GM23338 (cell line): ENCODE data around the gene CDK13. TPM values are rescaled to one million over a fixed set of nuclear protein-coding genes. Genes with fewer than 3 reads are reported as not detected.
A peak's percentile ranks its signal among the peaks of the same experiment; 100 is the strongest.

Experiments
- ATAC-seq: fragments of 200-7000 bp; cut with Tn5 transposase; 3 replicates; pipeline ENCODE4 v1.9.1; 2020
- DNase-seq: peaks from one replicate; pipeline ENCODE4 v3.0.0-alpha.2; 2015; ENCODE audit warnings: low spot score
- H2AFZ ChIP-seq: fragments of 200-600 bp; sonication (generic); 2 replicates; pipeline ENCODE4 v1.8.0; 2016; ENCODE audit warnings: antibody characterized with exemption, mild to moderate bottlenecking, moderate library complexity
- H3F3A ChIP-seq: fragments of 200-600 bp; sonication (generic); replicated peaks from 2 replicates; pipeline ENCODE4 v1.8.0; 2017; ENCODE audit warnings: antibody characterized with exemption, mixed run types, low read depth
- H3K27ac ChIP-seq: fragments of 200-600 bp; sonication (generic); 2 replicates; pipeline ENCODE4 v1.6.1; 2016; ENCODE audit warnings: low read depth
- H3K27me3 ChIP-seq: fragments of 200-600 bp; sonication (generic); 2 replicates; pipeline ENCODE4 v1.8.0; 2016; ENCODE audit warnings: mild to moderate bottlenecking, mixed run types, moderate library complexity; ENCODE audit not compliant: insufficient read depth
- H3K36me3 ChIP-seq: fragments of 200-600 bp; sonication (generic); 2 replicates; pipeline ENCODE4 v1.8.0; 2016; ENCODE audit warnings: mild to moderate bottlenecking; ENCODE audit not compliant: insufficient read depth
- H3K4me1 ChIP-seq: fragments of 200-600 bp; sonication (generic); 2 replicates; pipeline ENCODE4 v1.8.0; 2016; ENCODE audit warnings: mild to moderate bottlenecking, moderate library complexity; ENCODE audit not compliant: insufficient read depth
- H3K4me2 ChIP-seq: fragments of 200-600 bp; sonication (generic); 2 replicates; pipeline ENCODE4 v1.7.1; 2017; ENCODE audit warnings: mixed run types
- H3K4me3 ChIP-seq: fragments of 200-600 bp; sonication (generic); 2 replicates; pipeline ENCODE4 v1.6.1; 2016; ENCODE audit warnings: mixed run types
- H3K79me2 ChIP-seq: fragments of 200-600 bp; sonication (generic); replicated peaks from 2 replicates; pipeline ENCODE4 v1.8.0; 2017; ENCODE audit warnings: mild to moderate bottlenecking; ENCODE audit not compliant: insufficient read depth
- H3K9me2 ChIP-seq: fragments of 200-600 bp; sonication (generic); 2 replicates; pipeline ENCODE4 v1.8.0; 2017; ENCODE audit not compliant: insufficient read depth
- H4K20me1 ChIP-seq: fragments of 200-600 bp; sonication (generic); replicated peaks from 2 replicates; pipeline ENCODE4 v1.8.0; 2017; ENCODE audit warnings: mild to moderate bottlenecking; ENCODE audit not compliant: insufficient read depth
- H3K27ac Mint-ChIP-seq: 2 replicates; pipeline ENCODE4 v1.8.0; 2020; ENCODE audit warnings: inconsistent platforms, mild to moderate bottlenecking, moderate library complexity, mixed read lengths
- H3K27me3 Mint-ChIP-seq: 3 replicates; pipeline ENCODE4 v1.8.0; 2022; ENCODE audit warnings: low read depth, mild to moderate bottlenecking, moderate library complexity, mixed read lengths, inconsistent platforms; ENCODE audit not compliant: insufficient read depth, poor library complexity
- H3K36me3 Mint-ChIP-seq: 3 replicates; pipeline ENCODE4 v1.8.0; 2021; ENCODE audit warnings: low read depth, mild to moderate bottlenecking, inconsistent platforms, moderate library complexity, mixed read lengths
- H3K4me1 Mint-ChIP-seq: 3 replicates; pipeline ENCODE4 v1.8.0; 2020; ENCODE audit warnings: mild to moderate bottlenecking, inconsistent platforms, mixed read lengths
- H3K4me3 Mint-ChIP-seq: 3 replicates; pipeline ENCODE4 v1.8.0; 2021; ENCODE audit warnings: moderate library complexity, mild to moderate bottlenecking, inconsistent platforms, mixed read lengths
- H3K9me3 Mint-ChIP-seq: 3 replicates; pipeline ENCODE4 v1.8.0; 2020; ENCODE audit warnings: moderate library complexity, mild to moderate bottlenecking, inconsistent platforms, mixed read lengths
- CREB1 ChIP-seq: fragments of 250-450 bp; sonication (Bioruptor Pico); IDR thresholded peaks from 2 replicates; pipeline ENCODE4 v1.5.0; 2020; ENCODE audit warnings: low read depth, mild to moderate bottlenecking, moderate library complexity
- CTCF ChIP-seq, 2 experiments: fragments of 200-600 bp in 1 of 2; sonication (generic) in 1 of 2; conservative IDR thresholded peaks; 2 replicates each; pipeline versions ENCODE4 v1.5.1 to v1.6.1; 2016 to 2017; ENCODE audit warnings: antibody characterized with exemption in 2 of 2, low read depth in 2 of 2, mild to moderate bottlenecking in 2 of 2, moderate library complexity in 1 of 2
- ETS1 ChIP-seq: IDR thresholded peaks from 2 replicates; pipeline ENCODE4 v1.6.1; 2016; ENCODE audit warnings: antibody characterized with exemption
- JUNB ChIP-seq: IDR thresholded peaks from one replicate; pipeline ENCODE4 v1.6.1; 2016; ENCODE audit warnings: antibody characterized with exemption; ENCODE audit not compliant: unreplicated experiment
- NANOG ChIP-seq: IDR thresholded peaks from 2 replicates; pipeline ENCODE4 v1.6.1; 2016; ENCODE audit warnings: antibody characterized with exemption, borderline replicate concordance
- POLR2AphosphoS5 ChIP-seq: IDR thresholded peaks from 2 replicates; pipeline ENCODE4 v1.6.1; 2016; ENCODE audit warnings: antibody characterized with exemption, low read depth
- REST ChIP-seq: IDR thresholded peaks from one replicate; pipeline ENCODE4 v1.6.1; 2018; ENCODE audit warnings: antibody characterized with exemption; ENCODE audit not compliant: unreplicated experiment
- STAT1 ChIP-seq: IDR thresholded peaks from one replicate; pipeline ENCODE4 v1.6.1; 2016; ENCODE audit warnings: antibody characterized with exemption; ENCODE audit not compliant: unreplicated experiment
- ZNF114 ChIP-seq: fragments of 250-450 bp; sonication (Bioruptor Pico); IDR thresholded peaks from 2 replicates; pipeline ENCODE4 v1.5.0; 2020; ENCODE audit warnings: mild to moderate bottlenecking, moderate library complexity
- ZNF331 ChIP-seq: fragments of 250-450 bp; sonication (Bioruptor Pico); IDR thresholded peaks from 2 replicates; pipeline ENCODE4 v1.5.0; 2020; ENCODE audit warnings: low read depth, mild to moderate bottlenecking, moderate library complexity
- polyA plus RNA-seq: library from polyadenylated mRNA; unstranded; fragments of >200 nt; fragmentation: Nextera tagmentation; extraction: Ambion mirVana; gene quantifications from 2 replicates; pipeline ENCODE4 v1.2.1, GENCODE V29; 2016
- total RNA-seq: library from RNA; depleted of rRNA; stranded (reverse); fragments of >200 nt; shearing (Covaris generic); gene quantifications from 2 replicates; pipeline ENCODE4 v1.2.3, GENCODE V29; 2014

Gene CDK13
- total and polyA plus RNA-seq, 2 experiments from 2014 or later = 39.4 to 80.2 TPM

GRCh38 chr7:40095230-40095629, 145.2 kb downstream of the CDK13 start:
- Histone ChIP-seq H3F3A (no peaks in the 10 kb centered on the region), H3K4me2 (no peak overlapping the region; the same call in 1 of the 2 replicates), H2AFZ (no peak overlapping the region), H3K4me1 (peaks cover 27% of the 10 kb centered on the region), H3K4me3 (no peak overlapping the region), H3K27me3 (no peaks in the 10 kb centered on the region), H4K20me1 (no peaks in the 10 kb centered on the region; the same call in 1 of the 2 replicates), H3K79me2 (no peaks in the 10 kb centered on the region), H3K27ac (no peak overlapping the region; the same call in 1 of the 2 replicates), H3K36me3 (no peaks in the 10 kb centered on the region; the same call in 1 of the 2 replicates), H3K9me2 (no peaks in the 10 kb centered on the region)
- Mint-ChIP-seq H3K27me3 (no peaks in the 10 kb centered on the region), H3K27ac (no peak overlapping the region), H3K4me1 (peaks cover 29% of the 10 kb centered on the region), H3K4me3 (no peak overlapping the region), H3K36me3 (peaks cover 24% of the 10 kb centered on the region), H3K9me3 (no peaks in the 10 kb centered on the region)
- TF ChIP-seq ZNF114 (CRISPR knock-in tag) (no peak), CTCF (conservative IDR thresholded peaks at IDR 0.05; ENCODE audit: low read depth in 2 of 2) (no peak), ZNF331 (no peak), STAT1 (no peak), CREB1 (CRISPR knock-in tag) (no peak), ETS1 (no peak), POLR2AphosphoS5 (no peak), JUNB (no peak)
- DNase-seq = no peak
- ATAC-seq = no peak

- H3K36me3 ChIP-seq = no peaks in the 10 kb centered on the region; the same call in 1 of the 2 replicates
- Mint-ChIP-seq H3K4me3 (peak overlapping the region; percentile 20; the same call in 1 of the 3 replicates), H3K36me3 (peaks cover 24% of the 10 kb centered on the region), H3K27me3 (no peaks in the 10 kb centered on the region), H3K27ac (peak overlapping the region; percentile 56), H3K4me1 (peaks cover 29% of the 10 kb centered on the region), H3K9me3 (no peaks in the 10 kb centered on the region)
- no peak overlapping the region for H2AFZ ChIP-seq
- no peaks in the 10 kb centered on the region for H3K79me2 ChIP-seq
- DNase-seq (peak; percentile 35), ATAC-seq (peak; percentile 88)
- H3K4me1 ChIP-seq = peaks cover 27% of the 10 kb centered on the region
- no peaks in the 10 kb centered on the region for H3F3A ChIP-seq
- H3K27me3 ChIP-seq = no peaks in the 10 kb centered on the region
- H3K9me2 ChIP-seq = no peaks in the 10 kb centered on the region
- no peak overlapping the region for H3K4me3 ChIP-seq
- H4K20me1 ChIP-seq = no peaks in the 10 kb centered on the region; the same call in 1 of the 2 replicates
- peak overlapping the region; percentile 12 for H3K4me2 ChIP-seq
- H3K27ac ChIP-seq = no peak overlapping the region
- TF ChIP-seq NANOG (no peak), REST (no peak), POLR2AphosphoS5 (no peak)
These were observed 145.8 kb downstream of the CDK13 start for GRCh38 chr7:40095695-40096327.
